NCI-H146 (cell line): ENCODE results near the gene ELOB.

ENCODE experiments used
- DNase-seq: peaks from one replicate; lab custom pipeline; 2025; lab: John Stamatoyannopoulos, UW

Gene ELOB

GRCh38 chr16:2782583-2783351, 5.7 kb upstream of the ELOB start:
- no peak for DNase-seq

GRCh38 chr16:2779978-2780898, 3.2 kb upstream of the ELOB start:
- DNase-seq = no peak

GRCh38 chr16:2779151-2779920, 2.3 kb upstream of the ELOB start:
- DNase-seq = no peak

- DNase-seq = no peak
Observed at GRCh38 chr16:2778630-2778958, 1.5 kb upstream of the ELOB start.

- peak; percentile 52 for DNase-seq
Observed at GRCh38 chr16:2777903-2778629, 986 bp upstream of the ELOB start.

- DNase-seq = peak; percentile 55
Observed at GRCh38 chr16:2776500-2777139, 460 bp downstream of the ELOB start.

- no peak for DNase-seq
Observed at GRCh38 chr16:2775765-2776499, 1.1 kb downstream of the ELOB start.

GRCh38 chr16:2775131-2775716, 1.9 kb downstream of the ELOB start:
- DNase-seq = no peak

GRCh38 chr16:2774161-2774891, 2.8 kb downstream of the ELOB start:
- DNase-seq = no peak

GRCh38 chr16:2773188-2773968, 3.7 kb downstream of the ELOB start:
- DNase-seq = no peak

- no peak for DNase-seq
Observed at GRCh38 chr16:2771496-2772402, 5.3 kb downstream of the ELOB start.

- DNase-seq = no peak
Observed at GRCh38 chr16:2770057-2770951, 6.8 kb downstream of the ELOB start.

GRCh38 chr16:2769675-2770056, 7.4 kb downstream of the ELOB start:
- DNase-seq = no peak

- no peak for DNase-seq
Observed at GRCh38 chr16:2769100-2769529, 8.0 kb downstream of the ELOB start.

- DNase-seq = no peak
Observed at GRCh38 chr16:2768403-2769089, 8.5 kb downstream of the ELOB start.

GRCh38 chr16:2767891-2768290, 9.2 kb downstream of the ELOB start:
- no peak for DNase-seq
